Activated B cell treated with CpG ODN at 0.5 μM for 24 hours (primary cell): ENCODE results near the gene CHEK2. TPM values are rescaled to one million over a fixed set of nuclear protein-coding genes. Genes with fewer than 3 reads are reported as not detected.

Experiments
- ATAC-seq: fragments of 200-7000 bp; cut with Tn5 transposase; one replicate; pipeline ENCODE4 v1.10.0; 2021; ENCODE audit warnings: low read depth, mild to moderate bottlenecking, moderate library complexity
- CTCF ChIA-PET: fragments of 350-600 bp; sonication (Branson Sonifier 250); formaldehyde crosslinking; loops from one replicate; lab custom pipeline; 2021; ENCODE audit warnings: antibody characterized with exemption; lab: Charles Lee
- POLR2A ChIA-PET: fragments of 350-600 bp; sonication (Branson Sonifier 250); formaldehyde crosslinking; loops from one replicate; lab custom pipeline; 2021; ENCODE audit warnings: antibody characterized with exemption; lab: Charles Lee
- DNase-seq: peaks from one replicate; pipeline ENCODE4 v3.0.0; 2022
- H3K27ac Mint-ChIP-seq: one replicate; pipeline ENCODE4 v1.8.0; 2020; ENCODE audit warnings: mixed read lengths
- H3K27me3 Mint-ChIP-seq: one replicate; pipeline ENCODE4 v1.8.0; 2021; ENCODE audit warnings: mixed read lengths
- H3K36me3 Mint-ChIP-seq: one replicate; pipeline ENCODE4 v1.8.0; 2021; ENCODE audit warnings: low read depth, mixed read lengths
- H3K4me1 Mint-ChIP-seq: one replicate; pipeline ENCODE4 v1.8.0; 2021; ENCODE audit warnings: mixed read lengths
- H3K4me3 Mint-ChIP-seq: one replicate; pipeline ENCODE4 v1.8.0; 2020; ENCODE audit warnings: mild to moderate bottlenecking, mixed read lengths
- H3K9me3 Mint-ChIP-seq: one replicate; pipeline ENCODE4 v1.8.0; 2020; ENCODE audit warnings: mixed read lengths
- intact Hi-C: fragments of 100-400 bp; cut with micrococcal nuclease; formaldehyde crosslinking; loops from one replicate; pipeline ENCODE4 v1.15.1; 2024
- total RNA-seq: library from RNA; stranded (reverse); gene quantifications from 2 replicates; pipeline ENCODE4 v1.2.3, GENCODE V29; 2022
- TF ChIP-seq, protein P1 (sequence below): fragments of 200-600 bp; IDR thresholded peaks from one replicate; pipeline ENCODE4 v1.8.0; 2022; ENCODE audit warnings: antibody characterized with exemption, mild to moderate bottlenecking

Gene CHEK2
- total RNA-seq, 1 donor from 2014 or later, result 13.5 TPM

DNA sequence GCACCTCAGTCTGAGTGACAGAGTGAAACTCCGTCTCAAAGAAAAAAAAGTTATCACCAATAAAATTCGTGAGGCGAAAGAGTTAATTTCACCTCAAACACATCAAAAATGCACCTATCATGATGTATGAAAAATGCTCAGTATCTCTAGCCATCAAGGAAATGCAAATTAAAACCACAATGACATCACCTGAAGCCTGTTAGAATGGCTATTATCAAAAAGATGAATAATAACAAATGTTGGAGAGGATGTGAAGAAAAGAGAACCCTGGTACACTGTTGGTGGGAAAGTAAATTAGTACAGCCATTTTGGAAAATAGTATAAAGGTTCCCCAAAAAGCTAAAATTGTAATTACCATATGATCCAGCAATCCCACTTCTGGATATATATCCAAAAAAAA, 23.6 kb downstream of the CHEK2 start:
- no peaks in the 10 kb centered on the region for H3K27me3 Mint-ChIP-seq
- intact Hi-C loops, result no loop called here
- TF ChIP-seq, protein P1, sequence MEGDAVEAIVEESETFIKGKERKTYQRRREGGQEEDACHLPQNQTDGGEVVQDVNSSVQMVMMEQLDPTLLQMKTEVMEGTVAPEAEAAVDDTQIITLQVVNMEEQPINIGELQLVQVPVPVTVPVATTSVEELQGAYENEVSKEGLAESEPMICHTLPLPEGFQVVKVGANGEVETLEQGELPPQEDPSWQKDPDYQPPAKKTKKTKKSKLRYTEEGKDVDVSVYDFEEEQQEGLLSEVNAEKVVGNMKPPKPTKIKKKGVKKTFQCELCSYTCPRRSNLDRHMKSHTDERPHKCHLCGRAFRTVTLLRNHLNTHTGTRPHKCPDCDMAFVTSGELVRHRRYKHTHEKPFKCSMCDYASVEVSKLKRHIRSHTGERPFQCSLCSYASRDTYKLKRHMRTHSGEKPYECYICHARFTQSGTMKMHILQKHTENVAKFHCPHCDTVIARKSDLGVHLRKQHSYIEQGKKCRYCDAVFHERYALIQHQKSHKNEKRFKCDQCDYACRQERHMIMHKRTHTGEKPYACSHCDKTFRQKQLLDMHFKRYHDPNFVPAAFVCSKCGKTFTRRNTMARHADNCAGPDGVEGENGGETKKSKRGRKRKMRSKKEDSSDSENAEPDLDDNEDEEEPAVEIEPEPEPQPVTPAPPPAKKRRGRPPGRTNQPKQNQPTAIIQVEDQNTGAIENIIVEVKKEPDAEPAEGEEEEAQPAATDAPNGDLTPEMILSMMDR, result no peak
- peaks cover 15% of the 10 kb centered on the region for H3K36me3 Mint-ChIP-seq
- no peak overlapping the region for H3K4me3 Mint-ChIP-seq
- H3K9me3 Mint-ChIP-seq, result peaks cover 4% of the 10 kb centered on the region
- H3K27ac Mint-ChIP-seq, result no peak overlapping the region
- no peak for ATAC-seq
- CTCF ChIA-PET, result no interaction called here
- no peaks in the 10 kb centered on the region for H3K4me1 Mint-ChIP-seq
- POLR2A ChIA-PET, result no interaction called here
- no peak for DNase-seq

DNA sequence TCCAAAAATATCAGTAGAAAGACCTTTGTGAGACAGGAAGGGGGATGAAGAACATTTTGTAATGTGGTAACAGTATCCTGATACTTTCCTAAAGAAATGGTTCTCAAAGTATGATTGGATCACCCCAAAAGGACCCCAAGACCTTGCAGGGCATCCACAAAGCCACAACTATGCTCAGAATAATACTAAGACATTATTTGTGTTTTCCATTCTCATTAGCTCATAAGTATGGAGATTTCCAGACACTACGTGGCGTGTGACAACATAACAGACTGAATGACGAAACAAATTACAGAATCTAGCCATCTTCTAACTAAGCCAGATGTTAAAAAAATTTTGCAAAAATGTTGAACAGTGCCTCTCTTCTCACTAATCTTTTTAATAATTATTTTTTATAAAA, 24.9 kb downstream of the CHEK2 start:
- intact Hi-C loops, result no loop called here
- ATAC-seq (no peak), DNase-seq (no peak)
- Mint-ChIP-seq H3K9me3 (peaks cover 4% of the 10 kb centered on the region), H3K4me3 (no peak overlapping the region), H3K27me3 (no peaks in the 10 kb centered on the region), H3K36me3 (peaks cover 13% of the 10 kb centered on the region), H3K27ac (no peak overlapping the region), H3K4me1 (no peaks in the 10 kb centered on the region)
- TF ChIP-seq, protein P1, result no peak
- POLR2A ChIA-PET, result no interaction called here
- CTCF ChIA-PET, result no interaction called here

DNA sequence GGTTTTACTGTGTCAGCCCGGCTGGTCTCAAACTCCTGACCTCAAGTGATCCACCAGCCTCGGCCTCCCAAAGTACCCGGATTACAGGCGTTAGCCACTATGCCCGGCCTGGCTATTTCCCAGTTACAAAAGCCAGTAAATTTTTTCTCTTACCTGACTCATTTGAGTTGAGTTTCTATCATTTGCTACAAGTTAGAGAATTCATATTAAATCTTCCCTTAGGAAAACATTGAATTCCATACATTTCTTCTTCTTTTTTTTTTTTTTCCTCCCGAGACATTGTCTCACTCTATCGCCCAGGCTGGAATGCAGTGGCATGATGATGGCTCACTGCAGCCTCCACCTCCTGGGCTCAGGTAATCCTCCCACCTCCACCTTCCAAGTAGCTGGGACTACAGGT, 26.0 kb downstream of the CHEK2 start:
- DNase-seq (no peak), ATAC-seq (no peak)
- ChIA-PET POLR2A (no interaction called here), CTCF (no interaction called here)
- Mint-ChIP-seq H3K4me3 (no peak overlapping the region), H3K36me3 (peaks cover 20% of the 10 kb centered on the region), H3K27ac (no peak overlapping the region), H3K9me3 (peaks cover 4% of the 10 kb centered on the region), H3K4me1 (no peaks in the 10 kb centered on the region), H3K27me3 (no peaks in the 10 kb centered on the region)
- intact Hi-C loops, result no loop called here
- TF ChIP-seq, protein P1, result no peak

DNA sequence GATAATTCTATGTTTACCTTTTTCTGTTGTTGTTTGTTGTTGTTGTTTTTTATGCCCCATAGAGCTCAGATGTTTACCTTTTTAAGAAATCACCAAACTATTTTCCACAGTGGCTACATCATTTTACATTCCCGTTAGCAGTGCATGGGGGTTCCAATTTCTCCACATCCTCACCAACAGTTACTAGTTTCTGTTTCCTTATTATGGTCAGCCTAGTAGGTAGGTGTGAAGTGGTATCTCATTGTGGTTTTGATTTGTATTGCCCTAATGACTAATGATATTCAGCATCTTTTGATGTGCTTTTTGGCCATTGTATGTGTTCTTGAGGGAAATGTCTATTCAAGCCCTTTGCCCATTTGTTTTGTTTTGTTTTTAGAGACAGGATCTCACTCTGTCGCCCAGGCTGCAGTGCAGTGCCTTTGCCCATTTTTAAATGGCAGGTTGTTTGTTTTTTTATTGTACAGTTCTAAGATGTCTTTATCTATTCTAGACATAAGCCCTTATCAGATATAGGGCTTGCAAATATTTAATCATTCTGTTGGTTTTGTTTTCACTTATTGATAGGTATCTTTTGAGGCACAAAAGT, 27.5 kb downstream of the CHEK2 start:
- no peaks in the 10 kb centered on the region for H3K27me3 Mint-ChIP-seq
- no peaks in the 10 kb centered on the region for H3K4me1 Mint-ChIP-seq
- no peak overlapping the region for H3K27ac Mint-ChIP-seq
- ATAC-seq (no peak), DNase-seq (no peak)
- intact Hi-C loops, result loop anchor here (5.0 kb wide), 1 partner anchor 37 kb away; the partner anchor contains the start of gene TTC28
- POLR2A ChIA-PET, result no interaction called here
- H3K4me3 Mint-ChIP-seq, result no peak overlapping the region
- TF ChIP-seq, protein P1, result no peak
- peaks cover 24% of the 10 kb centered on the region for H3K36me3 Mint-ChIP-seq
- H3K9me3 Mint-ChIP-seq, result peaks cover 4% of the 10 kb centered on the region
- CTCF ChIA-PET, result no interaction called here

DNA sequence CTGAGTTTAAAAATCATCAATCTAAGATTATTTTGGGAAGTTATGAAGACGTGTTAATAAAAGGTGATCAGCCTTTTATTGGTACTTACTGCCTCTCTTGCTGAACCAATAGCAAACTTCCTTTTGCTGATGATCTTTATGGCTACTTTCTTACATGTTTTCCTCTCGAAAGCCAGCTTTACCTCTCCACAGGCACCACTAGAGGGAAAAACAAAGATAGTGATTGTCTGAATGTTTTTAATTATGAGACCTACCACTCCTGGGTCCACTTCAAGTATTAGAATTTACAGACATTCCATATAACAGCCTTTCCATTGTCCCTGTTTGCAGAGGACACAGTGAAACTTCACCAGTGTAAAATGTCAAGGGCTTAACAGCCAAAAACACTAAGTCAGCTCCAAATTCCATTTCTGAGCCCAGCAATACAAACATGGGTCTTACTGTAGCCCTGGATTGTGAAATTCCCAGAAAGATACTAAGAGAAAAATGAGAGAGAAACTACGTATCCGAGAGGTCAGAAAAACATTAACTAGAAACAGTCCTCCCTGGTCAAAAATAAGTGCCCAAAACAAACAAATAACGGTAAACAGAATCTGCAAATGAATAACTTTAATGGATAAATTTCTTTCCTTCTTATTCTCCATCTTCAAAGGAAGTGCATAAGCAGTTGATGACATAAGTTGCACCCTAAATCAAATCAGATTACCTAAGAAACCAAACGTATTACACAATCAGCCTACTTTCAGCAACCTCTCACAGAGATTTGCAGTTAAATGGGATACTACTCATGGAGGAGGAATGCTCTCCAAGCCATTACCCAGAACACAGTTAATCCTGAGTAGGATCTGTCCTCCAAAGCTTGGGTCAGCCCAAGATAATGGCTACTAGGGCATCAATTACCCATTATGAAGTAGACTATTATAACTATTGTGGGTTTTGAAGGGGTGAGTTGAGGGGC, 29.5 kb downstream of the CHEK2 start:
- TF ChIP-seq, protein P1, result no peak
- H3K36me3 Mint-ChIP-seq, result peaks cover 22% of the 10 kb centered on the region
- no peak overlapping the region for H3K27ac Mint-ChIP-seq
- H3K4me3 Mint-ChIP-seq, result no peak overlapping the region
- CTCF ChIA-PET, result no interaction called here
- no peaks in the 10 kb centered on the region for H3K27me3 Mint-ChIP-seq
- peaks cover 8% of the 10 kb centered on the region for H3K4me1 Mint-ChIP-seq
- POLR2A ChIA-PET, result no interaction called here
- H3K9me3 Mint-ChIP-seq, result no peaks in the 10 kb centered on the region
- intact Hi-C loops, result loop anchor here (5.0 kb wide), 1 partner anchor 35 kb away; the partner anchor contains the start of gene TTC28
- no peak for DNase-seq
- ATAC-seq, result no peak
